Gastrocnemius medialis (tissue), 4 donors: ENCODE measurements around the gene TYMP.

Experiments used
- POLR2A ChIP-seq, 2 donors: fragments of 450-650 bp; IDR thresholded peaks; one replicate each; pipeline ENCODE4 v1.6.1; 2017; ENCODE audit warnings: antibody characterized with exemption in 2 of 2, mild to moderate bottlenecking in 2 of 2, moderate library complexity in 2 of 2
- TF ChIP-seq, protein P1 (sequence below), 5 experiments: fragments of 450-650 bp in 3 of 5; fragments of 200-600 bp in 2 of 5; sonication (generic) in 2 of 5; IDR thresholded peaks in 4 of 5; conservative IDR thresholded peaks in 1 of 5; 1 replicate in 4 of 5; 2 replicates in 1 of 5; pipeline ENCODE4 v1.5.1; 2016 to 2019; ENCODE audit warnings: antibody characterized with exemption in 5 of 5, mild to moderate bottlenecking in 3 of 5, moderate library complexity in 3 of 5

- TF ChIP-seq, protein P1, sequence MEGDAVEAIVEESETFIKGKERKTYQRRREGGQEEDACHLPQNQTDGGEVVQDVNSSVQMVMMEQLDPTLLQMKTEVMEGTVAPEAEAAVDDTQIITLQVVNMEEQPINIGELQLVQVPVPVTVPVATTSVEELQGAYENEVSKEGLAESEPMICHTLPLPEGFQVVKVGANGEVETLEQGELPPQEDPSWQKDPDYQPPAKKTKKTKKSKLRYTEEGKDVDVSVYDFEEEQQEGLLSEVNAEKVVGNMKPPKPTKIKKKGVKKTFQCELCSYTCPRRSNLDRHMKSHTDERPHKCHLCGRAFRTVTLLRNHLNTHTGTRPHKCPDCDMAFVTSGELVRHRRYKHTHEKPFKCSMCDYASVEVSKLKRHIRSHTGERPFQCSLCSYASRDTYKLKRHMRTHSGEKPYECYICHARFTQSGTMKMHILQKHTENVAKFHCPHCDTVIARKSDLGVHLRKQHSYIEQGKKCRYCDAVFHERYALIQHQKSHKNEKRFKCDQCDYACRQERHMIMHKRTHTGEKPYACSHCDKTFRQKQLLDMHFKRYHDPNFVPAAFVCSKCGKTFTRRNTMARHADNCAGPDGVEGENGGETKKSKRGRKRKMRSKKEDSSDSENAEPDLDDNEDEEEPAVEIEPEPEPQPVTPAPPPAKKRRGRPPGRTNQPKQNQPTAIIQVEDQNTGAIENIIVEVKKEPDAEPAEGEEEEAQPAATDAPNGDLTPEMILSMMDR (IDR thresholded peaks at IDR 0.05 in 4 of 5, conservative IDR thresholded peaks at IDR 0.05 in 1 of 5), result no peak
- no peak for TF ChIP-seq POLR2A (IDR thresholded peaks at IDR 0.05)
Measured at GRCh38 chr22:50483106-50483505, 46.7 kb downstream of the TYMP start.
